Measurements from ENCODE around the gene LSM5.

The LSM5 gene

GRCh38 chr7:32462977-32463376 lies 27.2 kb downstream of the LSM5 start:
- FAIRE-seq: no peak
- DNase-seq (ENCODE audit: low spot score): no peak

- no peak for DNase-seq (ENCODE audit: low spot score)
Observed at GRCh38 chr7:32462451-32462850, 27.7 kb downstream of the LSM5 start.

GRCh38 chr7:32461484-32461883 lies 28.7 kb downstream of the LSM5 start:
- FAIRE-seq (no peak), DNase-seq (ENCODE audit: low spot score) (no peak)

More at GRCh38 chr7:32462451-32462850, 27.7 kb downstream of the LSM5 start:
- FAIRE-seq: no peak

GRCh38 chr7:32459788-32460187 lies 30.4 kb downstream of the LSM5 start:
- no peak for DNase-seq (ENCODE audit: low spot score)
- FAIRE-seq: no peak

GRCh38 chr7:32458025-32458424 lies 32.2 kb downstream of the LSM5 start:
- DNase-seq (ENCODE audit: low spot score) (no peak), FAIRE-seq (no peak)

GRCh38 chr7:32453341-32454011 lies 36.7 kb downstream of the LSM5 start:
- FAIRE-seq: no peak
- DNase-seq (ENCODE audit: low spot score): no peak

- FAIRE-seq (no peak), DNase-seq (ENCODE audit: low spot score) (no peak)
Observed at GRCh38 chr7:32447218-32447617, 43.0 kb downstream of the LSM5 start.

- FAIRE-seq (no peak), DNase-seq (ENCODE audit: low spot score) (no peak)
Observed at GRCh38 chr7:32436146-32436928, 53.8 kb downstream of the LSM5 start.
